H7 (cell line): ENCODE data around the gene ZCCHC7. TPM values are rescaled to one million over a fixed set of nuclear protein-coding genes. Genes with fewer than 3 reads are reported as not detected.

Experiments used
- DNase-seq: peaks from one replicate; pipeline ENCODE4 v3.0.0; 2012
- H3K27me3 ChIP-seq: 2 replicates; pipeline ENCODE4 v1.6.0; 2011; ENCODE audit warnings: mild to moderate bottlenecking, low read length; ENCODE audit not compliant: control insufficient read depth, insufficient read depth
- H3K36me3 ChIP-seq: replicated peaks from 2 replicates; pipeline ENCODE4 v1.5.1; 2011; ENCODE audit warnings: low read length; ENCODE audit not compliant: control insufficient read depth, insufficient read depth
- H3K4me3 ChIP-seq: 2 replicates; pipeline ENCODE4 v1.5.1; 2011; ENCODE audit warnings: low read depth, mild to moderate bottlenecking, control low read depth, low read length, moderate library complexity; ENCODE audit not compliant: insufficient read depth
- total RNA-seq: library from RNA; depleted of rRNA; stranded (reverse); fragments of >200 nt; shearing (Covaris generic); gene quantifications from 2 replicates; pipeline ENCODE4 v1.2.3, GENCODE V29; 2014

The ZCCHC7 gene
- total RNA-seq, 1 experiment from 2014 or later: 20.5 TPM

DNA sequence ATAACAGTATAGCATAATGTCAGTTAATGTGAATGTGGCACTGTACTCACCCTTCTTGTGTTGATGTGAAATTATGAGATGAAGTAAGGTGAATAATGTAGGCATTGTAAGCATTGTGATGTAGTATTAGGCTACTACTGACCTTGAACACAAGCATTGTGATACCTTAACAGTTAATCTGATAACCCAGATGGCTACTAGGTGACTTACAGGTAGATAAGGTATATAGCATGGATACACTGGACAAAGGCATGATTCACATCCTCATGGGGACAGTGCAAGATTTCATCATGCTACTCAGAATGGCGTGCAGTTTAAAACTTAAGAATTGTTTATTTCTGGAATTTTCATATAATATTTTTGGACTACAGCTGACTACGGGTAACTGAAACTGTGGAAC lies 134.8 kb downstream of the ZCCHC7 start:
- no peaks in the 10 kb centered on the region for H3K27me3 ChIP-seq
- no peaks in the 10 kb centered on the region for H3K36me3 ChIP-seq
- H3K4me3 ChIP-seq: no peak overlapping the region
- DNase-seq: no peak

DNA sequence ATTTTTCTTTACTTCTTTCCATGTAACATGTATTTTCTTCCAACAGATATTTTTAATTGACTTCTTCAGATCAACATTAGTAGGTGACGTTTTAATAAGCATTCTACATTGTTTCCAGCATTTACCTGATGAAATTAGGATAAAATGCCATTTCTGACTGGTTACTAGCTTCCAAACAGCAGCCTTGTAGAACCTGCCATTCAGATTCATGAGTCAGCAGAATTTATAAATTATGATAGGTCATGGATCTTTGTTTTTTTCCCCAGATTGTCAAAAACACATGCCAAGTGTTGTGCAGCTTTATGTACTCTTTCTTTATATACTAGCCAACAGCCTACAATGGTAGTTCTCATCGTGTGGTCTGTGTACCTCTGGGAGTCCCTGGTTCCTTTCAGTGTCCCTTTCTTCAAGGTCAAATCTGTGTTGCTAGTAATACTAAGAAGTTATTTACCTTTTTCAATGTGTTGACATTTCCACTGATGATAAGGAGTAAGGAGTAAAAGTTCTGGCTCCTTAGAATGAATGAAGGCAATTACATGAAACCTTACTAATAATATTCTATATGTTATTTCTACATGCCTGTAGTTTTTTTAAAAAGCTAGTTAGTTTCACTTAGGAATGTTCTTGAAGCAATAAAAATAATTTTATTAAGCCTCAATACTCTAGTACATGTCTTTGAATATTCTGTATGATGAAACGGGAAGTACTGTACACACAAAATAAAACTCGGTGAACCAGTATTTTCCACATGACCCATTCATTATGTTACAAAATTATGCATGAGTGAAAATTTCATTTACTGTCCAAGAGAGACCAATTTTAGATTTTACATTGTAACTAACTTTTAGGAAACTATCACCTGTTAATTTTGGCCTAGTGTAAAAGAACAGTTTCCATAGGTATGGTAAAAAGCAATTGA lies 135.8 kb downstream of the ZCCHC7 start:
- H3K4me3 ChIP-seq: no peak overlapping the region
- H3K27me3 ChIP-seq: no peaks in the 10 kb centered on the region

DNA sequence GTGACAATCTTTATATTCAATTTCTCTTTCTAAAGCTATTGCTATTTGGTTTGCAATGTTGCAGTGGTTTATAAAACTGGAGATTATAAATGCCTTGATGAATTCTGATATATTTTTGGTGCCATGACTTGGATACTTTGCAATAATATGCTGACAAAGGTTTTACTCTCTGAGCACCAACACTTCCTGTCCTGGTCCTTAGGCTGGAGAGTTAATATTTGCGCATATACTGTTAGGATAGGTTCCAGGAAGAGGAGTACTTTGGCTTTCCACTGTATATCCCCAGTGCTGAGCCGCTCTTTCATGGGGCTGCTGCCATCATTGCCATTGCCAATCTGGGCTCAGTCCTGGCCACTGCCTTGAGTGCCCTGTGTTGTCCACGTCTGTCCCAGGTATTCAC lies 139.6 kb downstream of the ZCCHC7 start:
- no peaks in the 10 kb centered on the region for H3K36me3 ChIP-seq
- H3K4me3 ChIP-seq: no peak overlapping the region
- no peak for DNase-seq
- H3K27me3 ChIP-seq: no peaks in the 10 kb centered on the region

More for the DNA sequence above, 135.8 kb downstream of the ZCCHC7 start:
- no peaks in the 10 kb centered on the region for H3K36me3 ChIP-seq
- no peak for DNase-seq

DNA sequence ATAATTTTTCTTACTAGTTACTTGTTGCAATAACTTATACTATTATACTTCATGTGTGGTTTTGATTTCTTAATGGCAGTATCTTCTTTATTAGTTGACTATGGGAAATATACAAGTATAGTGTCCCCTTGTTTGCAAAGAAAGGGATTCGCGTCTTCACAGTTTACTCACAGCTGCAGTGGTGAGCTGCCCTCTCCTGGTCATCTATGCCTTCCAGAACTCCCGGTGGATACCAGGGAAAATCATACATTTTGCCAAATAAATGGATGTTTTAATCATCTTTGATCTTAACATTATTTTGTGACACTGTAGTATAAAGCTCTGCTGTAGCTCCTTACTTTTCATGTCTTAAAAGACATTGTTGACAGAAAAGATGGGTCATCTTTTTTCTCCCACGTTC lies 142.0 kb downstream of the ZCCHC7 start:
- peak; percentile 35 for DNase-seq
- Histone ChIP-seq H3K4me3 (no peak overlapping the region), H3K27me3 (no peaks in the 10 kb centered on the region), H3K36me3 (no peaks in the 10 kb centered on the region)

DNA sequence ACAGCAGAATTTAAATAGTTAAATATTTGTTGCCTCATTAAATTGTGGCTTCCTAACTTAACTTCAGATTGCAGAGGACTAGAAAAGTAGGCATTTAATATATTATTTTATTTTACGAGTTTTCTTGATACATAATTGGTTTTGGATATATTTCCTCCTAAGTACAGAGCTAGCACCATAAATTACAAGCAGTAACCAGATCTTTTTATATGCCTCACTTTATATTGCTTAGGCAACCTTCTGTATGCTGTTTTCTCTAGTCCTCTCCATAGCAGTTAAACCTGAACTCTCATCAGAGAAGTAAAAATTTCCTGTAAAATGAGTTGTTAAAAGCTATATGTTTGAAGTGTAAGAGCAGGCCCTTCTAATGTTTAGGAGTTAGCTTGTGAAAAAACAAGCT lies 144.2 kb downstream of the ZCCHC7 start:
- H3K4me3 ChIP-seq: no peak overlapping the region
- DNase-seq: no peak
- no peaks in the 10 kb centered on the region for H3K36me3 ChIP-seq
- H3K27me3 ChIP-seq: no peaks in the 10 kb centered on the region

DNA sequence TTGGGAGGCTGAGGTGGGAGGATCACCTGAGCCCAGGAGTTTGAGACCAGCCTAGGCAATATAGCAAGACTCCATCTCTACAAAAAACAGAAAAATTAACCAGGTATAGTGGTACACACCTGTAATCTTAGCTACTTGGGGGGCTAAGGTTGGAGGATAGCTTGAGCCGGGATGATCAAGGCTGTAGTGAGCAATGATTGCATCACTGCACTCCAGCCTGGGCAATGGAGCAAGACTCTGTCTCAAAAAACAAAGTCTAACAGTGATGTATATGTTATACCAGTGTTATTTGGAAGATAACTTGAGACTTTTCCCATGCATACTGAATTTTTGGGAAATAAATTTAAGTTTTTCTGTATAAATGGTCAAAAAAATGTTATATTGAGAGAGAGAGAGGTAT lies 146.3 kb downstream of the ZCCHC7 start:
- Histone ChIP-seq H3K4me3 (no peak overlapping the region), H3K36me3 (no peaks in the 10 kb centered on the region), H3K27me3 (no peaks in the 10 kb centered on the region)
- no peak for DNase-seq

DNA sequence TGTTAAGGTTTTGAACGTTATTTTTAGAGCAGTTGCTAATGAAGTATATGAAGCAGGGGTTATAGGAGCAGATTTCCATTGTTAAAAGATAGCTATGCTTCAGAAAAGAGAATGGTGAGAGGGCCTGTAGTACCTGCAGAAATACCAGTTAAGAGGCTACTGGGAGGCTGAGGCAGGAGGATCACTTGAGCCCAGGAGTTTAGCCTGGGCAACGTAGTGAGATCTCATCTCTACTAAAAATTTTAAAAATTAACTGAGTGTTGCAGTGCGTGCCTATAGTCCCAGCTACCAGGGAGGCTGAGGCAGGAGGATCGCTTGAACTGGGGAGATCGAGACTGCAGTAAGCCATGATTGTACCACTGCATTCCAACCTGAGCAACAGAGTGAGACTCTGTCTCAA lies 148.8 kb downstream of the ZCCHC7 start:
- Histone ChIP-seq H3K36me3 (no peaks in the 10 kb centered on the region), H3K4me3 (no peak overlapping the region), H3K27me3 (no peaks in the 10 kb centered on the region)
- no peak for DNase-seq

DNA sequence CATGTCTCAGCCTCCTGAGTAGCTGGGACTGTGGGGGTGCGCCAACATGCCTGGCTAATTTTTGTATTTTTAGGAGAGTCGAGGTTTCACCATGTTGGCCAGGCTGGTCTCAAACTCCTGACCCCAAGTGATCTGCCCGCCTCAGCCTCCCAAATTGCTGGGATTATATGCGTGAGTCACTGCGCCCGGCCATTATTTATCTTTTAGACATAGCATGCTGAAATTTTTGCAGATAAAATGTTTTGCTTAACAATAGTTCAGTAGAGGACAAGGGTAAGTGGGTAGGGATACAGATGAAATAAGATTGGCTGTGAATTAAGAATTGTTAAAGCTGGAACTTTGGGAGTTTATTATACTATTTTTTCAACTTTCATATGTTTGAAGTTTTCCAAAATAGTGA lies 151.3 kb downstream of the ZCCHC7 start:
- H3K36me3 ChIP-seq: no peaks in the 10 kb centered on the region
- no peak for DNase-seq
- H3K27me3 ChIP-seq: no peaks in the 10 kb centered on the region
- H3K4me3 ChIP-seq: no peak overlapping the region

DNA sequence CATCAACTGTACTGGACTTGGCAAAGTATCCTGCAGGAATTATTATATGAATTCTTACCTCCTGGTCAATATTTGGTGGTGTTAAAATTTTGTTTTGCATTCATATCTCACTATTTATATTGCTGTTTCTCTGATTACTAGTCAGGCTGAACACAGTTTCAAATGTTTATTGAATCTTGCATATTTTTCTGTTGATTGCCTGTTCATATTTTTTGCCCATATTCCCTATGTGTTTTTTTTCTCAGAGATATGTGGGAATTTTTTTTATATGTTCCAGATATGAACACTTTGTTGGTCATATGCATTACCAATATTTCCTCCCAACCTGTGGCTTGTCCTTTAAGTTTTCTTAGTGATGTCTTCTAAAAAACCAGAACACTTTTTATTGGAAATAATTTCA lies 153.2 kb downstream of the ZCCHC7 start:
- no peak overlapping the region for H3K4me3 ChIP-seq
- DNase-seq: no peak
- H3K27me3 ChIP-seq: no peaks in the 10 kb centered on the region
- no peaks in the 10 kb centered on the region for H3K36me3 ChIP-seq

DNA sequence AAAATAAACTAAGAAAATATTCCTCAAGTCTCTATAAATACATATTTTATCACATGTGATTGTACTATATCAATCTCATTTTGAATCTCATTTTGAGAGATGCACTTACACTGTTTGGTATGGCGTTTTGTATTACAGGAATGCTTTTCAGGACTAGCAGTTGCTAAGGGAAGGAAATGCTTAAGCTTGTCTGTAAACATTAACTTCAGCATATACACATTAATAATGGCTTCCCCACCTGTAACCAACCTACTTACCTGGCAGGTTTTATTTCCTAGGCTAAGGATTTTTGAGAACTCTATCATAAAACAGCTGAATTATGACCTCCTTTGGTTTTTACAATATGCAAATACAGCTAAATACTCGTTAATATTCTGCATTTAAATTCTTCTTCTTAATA lies 161.2 kb downstream of the ZCCHC7 start:
- no peaks in the 10 kb centered on the region; the same call in 1 of the 2 replicates for H3K36me3 ChIP-seq
- no peaks in the 10 kb centered on the region for H3K27me3 ChIP-seq

DNA sequence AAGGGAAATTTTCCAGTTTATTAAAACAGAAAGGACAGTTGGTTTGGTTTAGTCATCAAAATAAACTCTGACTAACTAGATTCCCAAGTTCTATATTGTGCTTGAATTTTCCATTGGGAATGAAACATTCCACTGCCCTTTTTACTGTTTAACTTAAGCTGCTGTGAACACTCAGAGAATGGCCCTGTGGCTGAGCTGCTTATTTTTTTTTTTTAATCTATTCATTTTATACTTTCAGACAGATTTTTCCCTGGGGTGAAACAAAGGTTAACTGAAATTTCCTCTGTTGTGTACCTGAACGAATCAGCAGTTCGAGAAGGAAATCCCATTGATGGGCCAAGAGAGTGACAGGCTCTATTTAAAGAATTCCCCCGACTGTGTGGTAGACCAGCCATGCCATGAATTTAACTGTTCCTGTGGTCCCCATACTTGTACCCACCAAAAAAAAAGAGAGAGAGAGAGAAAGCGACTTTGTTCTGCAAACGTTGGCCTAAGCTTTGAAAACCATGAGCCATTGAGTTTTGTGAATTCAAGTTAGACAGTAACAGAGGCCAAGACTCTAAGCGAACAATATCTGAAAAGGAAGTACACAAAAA lies 163.5 kb downstream of the ZCCHC7 start:
- H3K36me3 ChIP-seq: no peaks in the 10 kb centered on the region; the same call in 1 of the 2 replicates
- DNase-seq: peak; percentile 13
- H3K4me3 ChIP-seq: no peak overlapping the region
- H3K27me3 ChIP-seq: no peaks in the 10 kb centered on the region

More for the DNA sequence above, 161.2 kb downstream of the ZCCHC7 start:
- DNase-seq: no peak
- no peak overlapping the region for H3K4me3 ChIP-seq

DNA sequence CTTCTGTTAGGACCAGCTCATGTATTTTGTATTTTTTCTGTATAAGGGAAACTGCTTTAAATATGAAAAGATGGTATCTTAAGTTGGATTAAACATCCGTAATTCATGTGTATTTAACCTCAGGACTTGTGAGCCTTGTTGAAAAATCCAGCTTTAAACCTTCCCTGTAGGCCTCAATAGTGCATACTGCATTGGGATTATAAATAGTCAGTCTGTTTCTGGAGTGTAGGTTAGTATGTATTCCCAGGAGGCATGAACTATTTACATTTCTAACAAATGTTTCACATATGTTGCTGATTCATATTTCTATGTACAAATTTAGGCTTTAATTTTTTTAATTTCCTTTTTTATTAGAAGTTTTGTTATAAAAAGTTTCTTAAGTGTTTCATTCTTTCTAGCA lies 164.3 kb downstream of the ZCCHC7 start:
- Histone ChIP-seq H3K36me3 (no peaks in the 10 kb centered on the region; the same call in 1 of the 2 replicates), H3K4me3 (no peak overlapping the region), H3K27me3 (no peaks in the 10 kb centered on the region)
- DNase-seq: no peak

DNA sequence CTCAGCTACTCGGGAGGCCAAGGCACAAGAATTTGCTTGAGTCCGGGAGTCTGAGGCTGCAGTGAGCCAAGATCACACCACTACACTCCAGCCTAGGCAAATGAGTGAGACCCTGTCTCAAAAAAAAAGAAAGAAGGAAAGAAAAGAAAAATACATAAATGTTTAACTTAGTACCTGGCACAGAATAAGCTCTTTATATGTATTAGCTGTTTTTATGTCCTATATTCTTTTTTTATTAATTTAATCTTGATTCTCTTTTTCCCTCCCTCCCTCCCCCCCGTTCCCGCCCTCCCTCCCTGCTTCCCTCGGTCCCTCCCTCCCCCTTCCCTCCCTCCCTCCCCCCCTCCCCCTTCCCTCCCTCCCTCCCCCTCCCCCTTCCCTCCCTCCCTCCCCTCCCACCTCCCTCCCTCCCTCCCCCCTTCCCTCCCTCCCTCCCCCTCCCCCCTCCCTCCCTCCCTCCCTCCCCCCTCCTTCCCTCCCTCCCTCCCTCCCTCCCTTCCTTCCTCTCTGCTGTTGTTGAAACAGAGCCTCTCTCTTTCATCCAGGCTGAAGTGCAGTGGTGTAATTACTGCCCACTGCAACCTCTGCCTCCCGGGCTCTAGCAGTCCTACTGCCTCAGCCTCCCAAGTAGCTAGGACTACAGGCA lies 166.3 kb downstream of the ZCCHC7 start:
- no peaks in the 10 kb centered on the region; the same call in 1 of the 2 replicates for H3K36me3 ChIP-seq
- DNase-seq: no peak
- H3K27me3 ChIP-seq: no peaks in the 10 kb centered on the region
- H3K4me3 ChIP-seq: no peak overlapping the region

DNA sequence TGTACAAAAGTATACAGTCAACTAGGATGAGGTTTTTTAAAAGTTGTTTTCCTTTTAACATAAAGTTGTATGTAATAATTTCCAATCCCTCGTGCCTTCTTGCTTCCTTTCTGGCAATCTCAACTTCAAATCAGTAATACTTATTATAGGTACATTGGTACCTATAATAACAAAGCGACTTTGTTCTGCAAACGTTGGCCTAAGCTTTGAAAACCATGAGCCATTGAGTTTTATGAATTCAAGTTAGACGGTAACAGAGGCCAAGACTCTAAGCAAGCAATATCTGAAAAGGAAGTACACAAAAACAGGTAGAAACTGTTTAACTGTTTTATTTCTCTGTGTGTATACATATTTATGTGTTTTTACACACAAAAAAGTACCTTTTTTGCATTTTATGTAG lies 166.9 kb downstream of the ZCCHC7 start:
- H3K27me3 ChIP-seq: no peaks in the 10 kb centered on the region
- H3K4me3 ChIP-seq: no peak overlapping the region
- no peaks in the 10 kb centered on the region; the same call in 1 of the 2 replicates for H3K36me3 ChIP-seq
- DNase-seq: no peak

DNA sequence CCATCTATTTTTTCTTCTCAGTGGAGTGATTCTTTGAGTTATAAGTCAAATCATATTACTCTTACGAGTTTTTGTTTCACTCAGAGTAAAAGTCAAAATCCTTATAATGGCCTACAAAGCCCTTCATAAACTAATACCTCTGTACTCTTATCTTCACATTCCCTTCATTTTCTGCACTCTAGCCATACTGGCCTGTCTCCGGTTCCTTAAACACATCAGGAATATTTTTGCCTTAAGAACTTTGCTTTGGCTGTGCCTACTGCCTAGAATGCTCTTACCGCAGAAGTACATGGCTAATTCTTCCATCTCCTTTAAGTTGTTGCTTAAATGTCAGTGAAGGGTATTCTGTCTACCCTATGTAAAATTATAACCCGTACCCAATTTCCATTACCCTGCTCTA lies 169.3 kb downstream of the ZCCHC7 start:
- H3K4me3 ChIP-seq: no peak overlapping the region
- H3K36me3 ChIP-seq: no peaks in the 10 kb centered on the region; the same call in 1 of the 2 replicates
- no peaks in the 10 kb centered on the region for H3K27me3 ChIP-seq
- no peak for DNase-seq
